Measurements from ENCODE around the gene GRM6. TPM values are rescaled to one million over a fixed set of nuclear protein-coding genes. Genes with fewer than 3 reads are reported as not detected.

GRM6 gene
- total RNA-seq, 1 experiment from 2014 or later, result not detected

DNA sequence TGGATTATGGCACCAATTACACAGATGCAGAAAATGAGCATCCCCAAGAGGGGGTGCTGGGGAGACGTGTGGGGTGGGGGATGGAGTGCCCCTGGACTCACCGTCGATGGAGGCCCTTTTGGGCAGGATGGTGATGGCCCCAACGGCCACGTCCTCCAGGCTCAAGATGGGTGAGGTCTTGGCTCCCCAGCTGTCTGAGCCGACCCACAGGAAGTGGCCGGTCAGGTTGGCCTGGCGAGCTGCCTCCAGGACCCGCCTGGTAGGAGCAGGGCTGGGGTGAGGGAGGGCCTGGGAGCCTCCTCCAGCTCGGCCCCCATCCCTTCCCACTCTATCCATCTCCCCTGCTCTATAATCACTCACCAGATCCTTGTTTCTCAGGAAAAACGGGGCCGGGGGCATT, 4.6 kb downstream of the GRM6 start:
- no peak overlapping the region for H3K27ac ChIP-seq (ENCODE audit: insufficient read length, low read depth, low read length)
- H3K4me1 ChIP-seq (ENCODE audit: insufficient read depth, low read length), result no peaks in the 10 kb centered on the region
- H3K9me3 ChIP-seq (ENCODE audit: control insufficient read depth, low read depth, low read length), result peaks cover 37% of the 10 kb centered on the region
- Mint-ChIP-seq H3K27ac (no peak overlapping the region), H3K4me1 (peaks cover 3 to 6% of the 10 kb centered on the region in 2 experiments), H3K9me3 (peaks cover 41 to 70% of the 10 kb centered on the region in 2 experiments), H3K27me3 (ENCODE audit: low read depth) (peaks cover 45% of the 10 kb centered on the region), H3K4me3 (no peak overlapping the region), H3K36me3 (ENCODE audit: insufficient read depth in 1 of 3, low read depth in 3 of 3) (peaks cover 4 to 15% (median 14%) of the 10 kb centered on the region in 3 experiments; a peak in 6 of 7 replicates)
- no peak overlapping the region for H2BK20ac ChIP-seq (ENCODE audit: low read depth, low read length, poor library complexity, severe bottlenecking)
- no peak overlapping the region for H4K5ac ChIP-seq (ENCODE audit: insufficient read length, low read depth, low read length)
- no peak overlapping the region for H2BK15ac ChIP-seq (ENCODE audit: low read depth, low read length)
- H2BK120ac ChIP-seq (ENCODE audit: low read depth, low read length, poor library complexity, severe bottlenecking), result no peak overlapping the region
- no peak overlapping the region for H3T11ph ChIP-seq (ENCODE audit: low read length)
- H3K4me2 ChIP-seq (ENCODE audit: insufficient read depth, insufficient read length, low read length), result no peak overlapping the region
- WGBS (ENCODE audit: extremely low coverage, insufficient read length, low lambda C conversion rate), result no CpG with 5 or more reads among the region's 12 CpGs
- peaks cover 2% of the 10 kb centered on the region for H3K23me2 ChIP-seq (ENCODE audit: insufficient read length, low read depth, low read length, poor library complexity, severe bottlenecking)
- H2BK5ac ChIP-seq (ENCODE audit: insufficient read length, low read length), result no peak overlapping the region
- H4K20me1 ChIP-seq (ENCODE audit: control insufficient read depth, insufficient read depth, insufficient read length), result no peaks in the 10 kb centered on the region
- H4K91ac ChIP-seq (ENCODE audit: insufficient read length, low read depth, low read length), result no peak overlapping the region
- no peak overlapping the region for H3K23ac ChIP-seq (ENCODE audit: insufficient read length, low read depth, low read length)
- no peak overlapping the region for H3K9ac ChIP-seq (ENCODE audit: extremely low read depth, insufficient read length, low read length)
- H2BK12ac ChIP-seq (ENCODE audit: insufficient read length, low read depth, low read length), result no peak overlapping the region
- peaks cover 18% of the 10 kb centered on the region for H3K27me3 ChIP-seq (ENCODE audit: insufficient read depth, low read length)
- no peak overlapping the region for H3K14ac ChIP-seq (ENCODE audit: insufficient read depth, low read length)
- no peak overlapping the region for H3K18ac ChIP-seq (ENCODE audit: insufficient read length, low read depth, low read length)
- no peak overlapping the region for H2AFZ ChIP-seq (ENCODE audit: low read length)
- TF ChIP-seq CTCF (conservative IDR thresholded peaks at IDR 0.05), result no peak
- no peak for DNase-seq
- no peak overlapping the region for H2AK5ac ChIP-seq (ENCODE audit: insufficient read length, low read length)
- H4K8ac ChIP-seq (replicated peaks; ENCODE audit: insufficient read length, low read depth, low read length), result no peak overlapping the region
- no peaks in the 10 kb centered on the region for H3K79me2 ChIP-seq (ENCODE audit: insufficient read depth, low read length)
- no peaks in the 10 kb centered on the region for H3K79me1 ChIP-seq (ENCODE audit: insufficient read depth, low read depth, low read length, poor library complexity, severe bottlenecking)
- no peak overlapping the region for H3K4ac ChIP-seq (ENCODE audit: low read depth, low read length)
- no peak overlapping the region for H3K56ac ChIP-seq (ENCODE audit: insufficient read length, low read depth, low read length)

Data from H9 (cell line).